ENCODE results near the gene GRM8. TPM values are rescaled to one million over a fixed set of nuclear protein-coding genes. Genes with fewer than 3 reads are reported as not detected.

GRM8 gene
- total and polyA plus RNA-seq, 2 donors from 2014 or later = 3.2 TPM; not detected in 1

- FAIRE-seq (no peak), DNase-seq (no peak)
- intact Hi-C loops (cut with DNase I) = no loop called here
These were observed 293.1 kb downstream of the GRM8 start for GRCh38 chr7:126959649-126960048.

GRCh38 chr7:126958367-126958766 lies 294.4 kb downstream of the GRM8 start:
- intact Hi-C loops (cut with DNase I) = no loop called here
- peaks cover 0 to 4% (median 0%) of the 10 kb centered on the region in 3 donors for H3K4me1 ChIP-seq (ENCODE audit: control insufficient read depth in 2 of 3, insufficient read depth in 2 of 3, low read depth in 1 of 3, low read length in 3 of 3)
- DNase-seq (peak in 1 of 5 donors; percentile 59), FAIRE-seq (no peak)
- H3K9ac ChIP-seq (ENCODE audit: low read length in 3 of 3) = no peak overlapping the region
- H3K27me3 ChIP-seq (ENCODE audit: control insufficient read depth, insufficient read depth, low read length) = no peaks in the 10 kb centered on the region
- TF ChIP-seq, protein P1, sequence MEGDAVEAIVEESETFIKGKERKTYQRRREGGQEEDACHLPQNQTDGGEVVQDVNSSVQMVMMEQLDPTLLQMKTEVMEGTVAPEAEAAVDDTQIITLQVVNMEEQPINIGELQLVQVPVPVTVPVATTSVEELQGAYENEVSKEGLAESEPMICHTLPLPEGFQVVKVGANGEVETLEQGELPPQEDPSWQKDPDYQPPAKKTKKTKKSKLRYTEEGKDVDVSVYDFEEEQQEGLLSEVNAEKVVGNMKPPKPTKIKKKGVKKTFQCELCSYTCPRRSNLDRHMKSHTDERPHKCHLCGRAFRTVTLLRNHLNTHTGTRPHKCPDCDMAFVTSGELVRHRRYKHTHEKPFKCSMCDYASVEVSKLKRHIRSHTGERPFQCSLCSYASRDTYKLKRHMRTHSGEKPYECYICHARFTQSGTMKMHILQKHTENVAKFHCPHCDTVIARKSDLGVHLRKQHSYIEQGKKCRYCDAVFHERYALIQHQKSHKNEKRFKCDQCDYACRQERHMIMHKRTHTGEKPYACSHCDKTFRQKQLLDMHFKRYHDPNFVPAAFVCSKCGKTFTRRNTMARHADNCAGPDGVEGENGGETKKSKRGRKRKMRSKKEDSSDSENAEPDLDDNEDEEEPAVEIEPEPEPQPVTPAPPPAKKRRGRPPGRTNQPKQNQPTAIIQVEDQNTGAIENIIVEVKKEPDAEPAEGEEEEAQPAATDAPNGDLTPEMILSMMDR (IDR thresholded peaks at IDR 0.05; ENCODE audit: borderline replicate concordance, extremely low read depth, insufficient read depth) = no peak
- no peaks in the 10 kb centered on the region for H3K9me3 ChIP-seq (ENCODE audit: control insufficient read depth in 2 of 3, insufficient read depth in 1 of 3, low read length in 3 of 3)
- no peaks in the 10 kb centered on the region for H3K36me3 ChIP-seq (ENCODE audit: control insufficient read depth in 2 of 3, insufficient read depth in 3 of 3, low read length in 3 of 3)
- H3K27ac ChIP-seq (ENCODE audit: low read depth in 2 of 2, low read length in 2 of 2) = no peak overlapping the region
- no peak overlapping the region for H3K4me3 ChIP-seq (ENCODE audit: low read length in 3 of 3)

More at GRCh38 chr7:126959649-126960048, 293.1 kb downstream of the GRM8 start:
- H3K27me3 ChIP-seq (ENCODE audit: control insufficient read depth, insufficient read depth, low read length) = no peaks in the 10 kb centered on the region
- H3K4me3 ChIP-seq (ENCODE audit: low read length in 3 of 3) = no peak overlapping the region
- H3K4me1 ChIP-seq (ENCODE audit: control insufficient read depth in 2 of 3, insufficient read depth in 2 of 3, low read depth in 1 of 3, low read length in 3 of 3) = no peaks in the 10 kb centered on the region
- no peaks in the 10 kb centered on the region for H3K9me3 ChIP-seq (ENCODE audit: control insufficient read depth in 2 of 3, insufficient read depth in 1 of 3, low read length in 3 of 3)
- no peak overlapping the region for H3K27ac ChIP-seq (ENCODE audit: low read depth in 2 of 2, low read length in 2 of 2)
- no peaks in the 10 kb centered on the region for H3K36me3 ChIP-seq (ENCODE audit: control insufficient read depth in 2 of 3, insufficient read depth in 3 of 3, low read length in 3 of 3)
- TF ChIP-seq, protein P1 (IDR thresholded peaks at IDR 0.05; ENCODE audit: borderline replicate concordance, extremely low read depth, insufficient read depth) = no peak
- no peak overlapping the region for H3K9ac ChIP-seq (ENCODE audit: low read length in 3 of 3)

DNA sequence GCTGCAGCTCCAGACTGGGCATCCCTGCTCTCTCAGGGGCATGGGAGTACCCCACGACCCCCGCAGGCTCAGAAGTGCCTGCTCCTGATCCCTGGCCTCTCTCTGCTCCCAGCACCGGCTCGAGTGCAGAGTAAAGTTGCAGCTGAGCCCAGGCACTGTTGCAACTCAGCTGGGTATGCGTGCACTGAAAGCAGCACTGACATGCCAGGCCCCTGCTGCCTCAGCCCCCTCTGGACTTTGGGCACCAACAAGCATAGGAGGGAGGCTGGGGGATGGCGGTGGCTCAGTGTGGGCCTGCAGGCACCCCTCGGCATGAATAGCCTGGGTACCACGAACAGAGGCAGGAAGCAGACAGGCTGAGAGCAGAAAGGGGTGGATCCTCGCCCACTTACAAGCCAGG lies 295.3 kb downstream of the GRM8 start:
- no peak overlapping the region for H3K4me3 ChIP-seq (ENCODE audit: low read length in 3 of 3)
- no peaks in the 10 kb centered on the region for H3K27me3 ChIP-seq (ENCODE audit: control insufficient read depth, insufficient read depth, low read length)
- intact Hi-C loops (cut with DNase I) = no loop called here
- DNase-seq (no peak), FAIRE-seq (no peak)
- no peak overlapping the region for H3K27ac ChIP-seq (ENCODE audit: low read depth in 2 of 2, low read length in 2 of 2)
- no peak overlapping the region for H3K9ac ChIP-seq (ENCODE audit: low read length in 3 of 3)
- H3K9me3 ChIP-seq (ENCODE audit: control insufficient read depth in 2 of 3, insufficient read depth in 1 of 3, low read length in 3 of 3) = no peaks in the 10 kb centered on the region
- H3K4me1 ChIP-seq (ENCODE audit: control insufficient read depth in 2 of 3, insufficient read depth in 2 of 3, low read depth in 1 of 3, low read length in 3 of 3) = peaks cover 0 to 4% (median 0%) of the 10 kb centered on the region in 3 donors
- H3K36me3 ChIP-seq (ENCODE audit: control insufficient read depth in 2 of 3, insufficient read depth in 3 of 3, low read length in 3 of 3) = no peaks in the 10 kb centered on the region
- TF ChIP-seq, protein P1 (IDR thresholded peaks at IDR 0.05; ENCODE audit: borderline replicate concordance, extremely low read depth, insufficient read depth) = no peak

DNA sequence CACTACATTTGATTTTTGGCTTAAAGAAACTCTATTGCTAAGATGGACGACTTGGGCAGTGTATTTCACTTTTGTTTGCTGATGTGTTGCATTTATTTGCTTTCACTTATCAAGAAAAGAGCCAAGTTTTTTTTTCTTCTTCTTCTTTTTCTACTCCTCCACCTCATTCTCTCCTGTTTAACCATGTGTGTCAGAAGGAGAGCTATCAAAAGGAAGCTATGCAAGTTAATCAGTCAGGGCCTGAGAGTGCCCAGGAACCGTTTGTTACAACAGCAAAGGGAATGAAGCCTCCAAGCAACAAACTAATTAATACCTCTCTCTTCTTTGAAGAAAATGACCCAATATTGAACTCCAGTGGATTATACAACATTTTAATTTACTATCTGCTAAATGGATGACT lies 299.3 kb downstream of the GRM8 start:
- H3K27ac ChIP-seq (ENCODE audit: low read depth in 2 of 2, low read length in 2 of 2) = no peak overlapping the region
- H3K4me1 ChIP-seq (ENCODE audit: control insufficient read depth in 2 of 3, insufficient read depth in 2 of 3, low read depth in 1 of 3, low read length in 3 of 3) = peaks cover 0 to 4% (median 0%) of the 10 kb centered on the region in 3 donors
- DNase-seq (peak in 2 of 5 donors; percentile 46 to 47), FAIRE-seq (no peak)
- no peaks in the 10 kb centered on the region for H3K9me3 ChIP-seq (ENCODE audit: control insufficient read depth in 2 of 3, insufficient read depth in 1 of 3, low read length in 3 of 3)
- H3K9ac ChIP-seq (ENCODE audit: low read length in 3 of 3) = no peak overlapping the region
- TF ChIP-seq, protein P1 (IDR thresholded peaks at IDR 0.05; ENCODE audit: borderline replicate concordance, extremely low read depth, insufficient read depth) = no peak
- H3K36me3 ChIP-seq (ENCODE audit: control insufficient read depth in 2 of 3, insufficient read depth in 3 of 3, low read length in 3 of 3) = no peaks in the 10 kb centered on the region
- H3K27me3 ChIP-seq (ENCODE audit: control insufficient read depth, insufficient read depth, low read length) = no peaks in the 10 kb centered on the region
- intact Hi-C loops (cut with DNase I) = no loop called here
- H3K4me3 ChIP-seq (ENCODE audit: low read length in 3 of 3) = no peak overlapping the region

Measured in kidney (tissue), 14 donors.